GM23338 (cell line): ENCODE measurements around the gene PLEKHD1.

Source experiments
- CREB1 ChIP-seq: fragments of 250-450 bp; sonication (Bioruptor Pico); IDR thresholded peaks from 2 replicates; pipeline ENCODE4 v1.5.0; 2020; ENCODE audit warnings: low read depth, mild to moderate bottlenecking, moderate library complexity
- CTCF ChIP-seq, 2 experiments: fragments of 200-600 bp in 1 of 2; sonication (generic) in 1 of 2; conservative IDR thresholded peaks; 2 replicates each; pipeline versions ENCODE4 v1.5.1 to v1.6.1; 2016 to 2017; ENCODE audit warnings: antibody characterized with exemption in 2 of 2, low read depth in 2 of 2, mild to moderate bottlenecking in 2 of 2, moderate library complexity in 1 of 2
- ETS1 ChIP-seq: IDR thresholded peaks from 2 replicates; pipeline ENCODE4 v1.6.1; 2016; ENCODE audit warnings: antibody characterized with exemption
- EZH2 ChIP-seq: fragments of 200-600 bp; sonication (generic); IDR thresholded peaks from one replicate; pipeline ENCODE4 v1.8.0; 2017; ENCODE audit warnings: antibody characterized with exemption, mild to moderate bottlenecking, low read depth; ENCODE audit not compliant: unreplicated experiment
- EZH2phosphoT487 ChIP-seq: fragments of 200-600 bp; sonication (generic); IDR thresholded peaks from one replicate; pipeline ENCODE4 v1.8.1; 2018; ENCODE audit warnings: antibody characterized with exemption; ENCODE audit not compliant: unreplicated experiment
- JUNB ChIP-seq: IDR thresholded peaks from one replicate; pipeline ENCODE4 v1.6.1; 2016; ENCODE audit warnings: antibody characterized with exemption; ENCODE audit not compliant: unreplicated experiment
- NANOG ChIP-seq: IDR thresholded peaks from 2 replicates; pipeline ENCODE4 v1.6.1; 2016; ENCODE audit warnings: antibody characterized with exemption, borderline replicate concordance
- POLR2AphosphoS5 ChIP-seq: IDR thresholded peaks from 2 replicates; pipeline ENCODE4 v1.6.1; 2016; ENCODE audit warnings: antibody characterized with exemption, low read depth
- REST ChIP-seq: IDR thresholded peaks from one replicate; pipeline ENCODE4 v1.6.1; 2018; ENCODE audit warnings: antibody characterized with exemption; ENCODE audit not compliant: unreplicated experiment
- STAT1 ChIP-seq: IDR thresholded peaks from one replicate; pipeline ENCODE4 v1.6.1; 2016; ENCODE audit warnings: antibody characterized with exemption; ENCODE audit not compliant: unreplicated experiment
- ZNF114 ChIP-seq: fragments of 250-450 bp; sonication (Bioruptor Pico); IDR thresholded peaks from 2 replicates; pipeline ENCODE4 v1.5.0; 2020; ENCODE audit warnings: mild to moderate bottlenecking, moderate library complexity
- ZNF331 ChIP-seq: fragments of 250-450 bp; sonication (Bioruptor Pico); IDR thresholded peaks from 2 replicates; pipeline ENCODE4 v1.5.0; 2020; ENCODE audit warnings: low read depth, mild to moderate bottlenecking, moderate library complexity
- ZNF462 ChIP-seq: fragments of 250-450 bp; sonication (Bioruptor Pico); IDR thresholded peaks from 2 replicates; pipeline ENCODE4 v1.5.0; 2020; ENCODE audit warnings: mild to moderate bottlenecking, moderate library complexity

- TF ChIP-seq CTCF (conservative IDR thresholded peaks at IDR 0.05; ENCODE audit: low read depth in 2 of 2), result no peak
- no peak for TF ChIP-seq CREB1 (CRISPR knock-in tag)
- TF ChIP-seq REST, result no peak
- no peak for TF ChIP-seq JUNB
- TF ChIP-seq POLR2AphosphoS5, result no peak
- no peak for TF ChIP-seq EZH2phosphoT487
- TF ChIP-seq ZNF114, result no peak
- no peak for TF ChIP-seq EZH2
- TF ChIP-seq ETS1, result no peak
- no peak for TF ChIP-seq STAT1
- no peak for TF ChIP-seq NANOG
- no peak for TF ChIP-seq ZNF331 (CRISPR knock-in tag)
- TF ChIP-seq ZNF462, result no peak
Observed at GRCh38 chr14:69459122-69459521, 25.4 kb upstream of the PLEKHD1 start.
